HL-60 (cell line): Measurements from ENCODE around the gene ZFAND3.

Source experiments
- POLR2AphosphoS5 ChIP-seq: IDR thresholded peaks from 2 replicates; pipeline ENCODE4 v1.6.1; 2012; ENCODE audit warnings: low read depth
- TF ChIP-seq, protein P1 (sequence below): IDR thresholded peaks from 2 replicates; pipeline ENCODE4 v1.6.1; 2012; ENCODE audit warnings: low read depth; ENCODE audit not compliant: insufficient replicate concordance
- TF ChIP-seq, protein P2 (sequence below): IDR thresholded peaks from one replicate; pipeline ENCODE4 v1.5.1; 2011; ENCODE audit warnings: low read length, control low read depth, inconsistent platforms; ENCODE audit not compliant: insufficient read depth

GRCh38 chr6:37966801-37967200 lies 147.3 kb downstream of the ZFAND3 start:
- TF ChIP-seq, protein P1, sequence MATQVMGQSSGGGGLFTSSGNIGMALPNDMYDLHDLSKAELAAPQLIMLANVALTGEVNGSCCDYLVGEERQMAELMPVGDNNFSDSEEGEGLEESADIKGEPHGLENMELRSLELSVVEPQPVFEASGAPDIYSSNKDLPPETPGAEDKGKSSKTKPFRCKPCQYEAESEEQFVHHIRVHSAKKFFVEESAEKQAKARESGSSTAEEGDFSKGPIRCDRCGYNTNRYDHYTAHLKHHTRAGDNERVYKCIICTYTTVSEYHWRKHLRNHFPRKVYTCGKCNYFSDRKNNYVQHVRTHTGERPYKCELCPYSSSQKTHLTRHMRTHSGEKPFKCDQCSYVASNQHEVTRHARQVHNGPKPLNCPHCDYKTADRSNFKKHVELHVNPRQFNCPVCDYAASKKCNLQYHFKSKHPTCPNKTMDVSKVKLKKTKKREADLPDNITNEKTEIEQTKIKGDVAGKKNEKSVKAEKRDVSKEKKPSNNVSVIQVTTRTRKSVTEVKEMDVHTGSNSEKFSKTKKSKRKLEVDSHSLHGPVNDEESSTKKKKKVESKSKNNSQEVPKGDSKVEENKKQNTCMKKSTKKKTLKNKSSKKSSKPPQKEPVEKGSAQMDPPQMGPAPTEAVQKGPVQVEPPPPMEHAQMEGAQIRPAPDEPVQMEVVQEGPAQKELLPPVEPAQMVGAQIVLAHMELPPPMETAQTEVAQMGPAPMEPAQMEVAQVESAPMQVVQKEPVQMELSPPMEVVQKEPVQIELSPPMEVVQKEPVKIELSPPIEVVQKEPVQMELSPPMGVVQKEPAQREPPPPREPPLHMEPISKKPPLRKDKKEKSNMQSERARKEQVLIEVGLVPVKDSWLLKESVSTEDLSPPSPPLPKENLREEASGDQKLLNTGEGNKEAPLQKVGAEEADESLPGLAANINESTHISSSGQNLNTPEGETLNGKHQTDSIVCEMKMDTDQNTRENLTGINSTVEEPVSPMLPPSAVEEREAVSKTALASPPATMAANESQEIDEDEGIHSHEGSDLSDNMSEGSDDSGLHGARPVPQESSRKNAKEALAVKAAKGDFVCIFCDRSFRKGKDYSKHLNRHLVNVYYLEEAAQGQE: no peak
- no peak for TF ChIP-seq POLR2AphosphoS5
- TF ChIP-seq, protein P2, sequence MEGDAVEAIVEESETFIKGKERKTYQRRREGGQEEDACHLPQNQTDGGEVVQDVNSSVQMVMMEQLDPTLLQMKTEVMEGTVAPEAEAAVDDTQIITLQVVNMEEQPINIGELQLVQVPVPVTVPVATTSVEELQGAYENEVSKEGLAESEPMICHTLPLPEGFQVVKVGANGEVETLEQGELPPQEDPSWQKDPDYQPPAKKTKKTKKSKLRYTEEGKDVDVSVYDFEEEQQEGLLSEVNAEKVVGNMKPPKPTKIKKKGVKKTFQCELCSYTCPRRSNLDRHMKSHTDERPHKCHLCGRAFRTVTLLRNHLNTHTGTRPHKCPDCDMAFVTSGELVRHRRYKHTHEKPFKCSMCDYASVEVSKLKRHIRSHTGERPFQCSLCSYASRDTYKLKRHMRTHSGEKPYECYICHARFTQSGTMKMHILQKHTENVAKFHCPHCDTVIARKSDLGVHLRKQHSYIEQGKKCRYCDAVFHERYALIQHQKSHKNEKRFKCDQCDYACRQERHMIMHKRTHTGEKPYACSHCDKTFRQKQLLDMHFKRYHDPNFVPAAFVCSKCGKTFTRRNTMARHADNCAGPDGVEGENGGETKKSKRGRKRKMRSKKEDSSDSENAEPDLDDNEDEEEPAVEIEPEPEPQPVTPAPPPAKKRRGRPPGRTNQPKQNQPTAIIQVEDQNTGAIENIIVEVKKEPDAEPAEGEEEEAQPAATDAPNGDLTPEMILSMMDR: no peak
